HepG2 (cell line): ENCODE results near the gene CDC42EP1. TPM values are rescaled to one million over a fixed set of nuclear protein-coding genes. Genes with fewer than 3 reads are reported as not detected.
A peak's percentile ranks its signal among the peaks of the same experiment; 100 is the strongest.

ENCODE experiments used
- DNMT1 ChIP-seq: sonication (generic); formaldehyde crosslinking; IDR thresholded peaks from 2 replicates; pipeline ENCODE4 v1.5.1; 2020; ENCODE audit warnings: mild to moderate bottlenecking, missing genetic modification reagents
- JUND ChIP-seq: sonication (generic); formaldehyde crosslinking; IDR thresholded peaks from 2 replicates; pipeline ENCODE4 v1.8.0; 2022; ENCODE audit warnings: mild to moderate bottlenecking, missing genetic modification reagents
- NFYC ChIP-seq: IDR thresholded peaks from 2 replicates; pipeline ENCODE4 v1.6.1; 2016; ENCODE audit warnings: missing genetic modification reagents, missing compliant biosample characterization
- PCBP1 ChIP-seq: fragments of 200-400 bp; formaldehyde crosslinking; IDR thresholded peaks from 2 replicates; pipeline ENCODE4 v1.6.1; 2017; ENCODE audit warnings: mild to moderate bottlenecking, low read depth, low read length, borderline replicate concordance
- POLR2G ChIP-seq: fragments of 200-400 bp; formaldehyde crosslinking; IDR thresholded peaks from 2 replicates; pipeline ENCODE4 v1.6.1; 2018; ENCODE audit warnings: mild to moderate bottlenecking, low read depth, low read length, moderate library complexity
- PTBP1 ChIP-seq: fragments of 200-400 bp; formaldehyde crosslinking; IDR thresholded peaks from 2 replicates; pipeline ENCODE4 v1.6.1; 2018; ENCODE audit warnings: low read length, low read depth; ENCODE audit not compliant: poor library complexity, severe bottlenecking
- RBM22 ChIP-seq: fragments of 200-400 bp; formaldehyde crosslinking; optimal IDR thresholded peaks from 2 replicates; pipeline ENCODE3; 2017; ENCODE audit warnings: mild to moderate bottlenecking, low read length, moderate library complexity
- RFXAP ChIP-seq: sonication (generic); formaldehyde crosslinking; IDR thresholded peaks from 2 replicates; pipeline ENCODE4 v1.4.0; 2020; ENCODE audit warnings: missing genetic modification reagents, borderline replicate concordance
- SCMH1 ChIP-seq: sonication (generic); formaldehyde crosslinking; IDR thresholded peaks from 2 replicates; pipeline ENCODE4 v1.9.0; 2021; ENCODE audit warnings: missing genetic modification reagents, mild to moderate bottlenecking, borderline replicate concordance
- U2AF2 ChIP-seq: fragments of 200-400 bp; formaldehyde crosslinking; IDR thresholded peaks from 2 replicates; pipeline ENCODE4 v1.6.1; 2017; ENCODE audit warnings: low read depth, mild to moderate bottlenecking, low read length
- ZFP90 ChIP-seq: sonication (generic); formaldehyde crosslinking; IDR thresholded peaks from 2 replicates; pipeline ENCODE4 v1.8.0; 2022; ENCODE audit warnings: missing genetic modification reagents, mild to moderate bottlenecking, inconsistent platforms, borderline replicate concordance
- ZFYVE20 ChIP-seq: sonication (generic); formaldehyde crosslinking; IDR thresholded peaks from 2 replicates; pipeline ENCODE4 v1.8.0; 2023; ENCODE audit warnings: low read depth, mild to moderate bottlenecking, moderate library complexity, missing genetic modification reagents, borderline replicate concordance
- ZNF264 ChIP-seq: sonication (generic); formaldehyde crosslinking; IDR thresholded peaks from 2 replicates; pipeline ENCODE4 v1.4.0; 2020; ENCODE audit warnings: missing genetic modification reagents
- ZNF331 ChIP-seq: sonication (generic); formaldehyde crosslinking; IDR thresholded peaks from 2 replicates; pipeline ENCODE4 v1.4.0; 2020; ENCODE audit warnings: missing genetic modification reagents
- ZNF383 ChIP-seq: sonication (generic); formaldehyde crosslinking; IDR thresholded peaks from 2 replicates; pipeline ENCODE4 v1.4.0; 2020; ENCODE audit warnings: missing genetic modification reagents, mild to moderate bottlenecking, borderline replicate concordance
- ZNF430 ChIP-seq: sonication (generic); formaldehyde crosslinking; IDR thresholded peaks from 2 replicates; pipeline ENCODE4 v1.9.0; 2021; ENCODE audit warnings: mild to moderate bottlenecking, missing genetic modification reagents
- polyA plus RNA-seq, 8 experiments: library from polyadenylated mRNA; depleted of rRNA in 3 of 8; stranded (reverse) in 7 of 8; unstranded in 1 of 8; fragments of >200 nt; fragmentation: Illumina TruSeq in 4 of 8; extraction: Trizol in 4 of 8; gene quantifications; 2 replicates each; pipeline versions ENCODE4 v1.2.1 to v1.2.3, GENCODE V29; 2011 to 2016; ENCODE audit warnings: low read depth in 4 of 8, missing spikeins in 1 of 8, mixed read lengths in 1 of 8; ENCODE audit not compliant: insufficient read depth in 1 of 8
- total RNA-seq, 5 experiments: library from RNA; depleted of rRNA; stranded (reverse); fragments of >200 nt; fragmentation: Illumina TruSeq; extraction: Trizol; gene quantifications; 2 replicates each; pipeline ENCODE4 v1.2.3, GENCODE V29; 2016; ENCODE audit warnings: low read depth in 1 of 5
- TF ChIP-seq, protein P1 (sequence below): sonication (generic); formaldehyde crosslinking; IDR thresholded peaks from 2 replicates; pipeline ENCODE4 v1.4.0; 2020; ENCODE audit warnings: missing genetic modification reagents
- TF ChIP-seq, protein P2 (sequence below): IDR thresholded peaks from 2 replicates; pipeline ENCODE4 v1.6.1; 2016; ENCODE audit warnings: low read depth, missing genetic modification reagents, missing compliant biosample characterization
- TF ChIP-seq, protein P3 (sequence below): IDR thresholded peaks from 2 replicates; pipeline ENCODE4 v1.6.1; 2016; ENCODE audit warnings: control low read depth
- TF ChIP-seq, protein P4 (sequence below): sonication (generic); formaldehyde crosslinking; IDR thresholded peaks from 2 replicates; pipeline ENCODE4 v1.4.0; 2020; ENCODE audit warnings: missing genetic modification reagents, borderline replicate concordance

The CDC42EP1 gene
- total and polyA plus RNA-seq, 2 of the 13 experiments (the other 11 are each of a cell fraction or from before 2014, with no cell fraction given): 17.1 to 29.5 TPM

DNA sequence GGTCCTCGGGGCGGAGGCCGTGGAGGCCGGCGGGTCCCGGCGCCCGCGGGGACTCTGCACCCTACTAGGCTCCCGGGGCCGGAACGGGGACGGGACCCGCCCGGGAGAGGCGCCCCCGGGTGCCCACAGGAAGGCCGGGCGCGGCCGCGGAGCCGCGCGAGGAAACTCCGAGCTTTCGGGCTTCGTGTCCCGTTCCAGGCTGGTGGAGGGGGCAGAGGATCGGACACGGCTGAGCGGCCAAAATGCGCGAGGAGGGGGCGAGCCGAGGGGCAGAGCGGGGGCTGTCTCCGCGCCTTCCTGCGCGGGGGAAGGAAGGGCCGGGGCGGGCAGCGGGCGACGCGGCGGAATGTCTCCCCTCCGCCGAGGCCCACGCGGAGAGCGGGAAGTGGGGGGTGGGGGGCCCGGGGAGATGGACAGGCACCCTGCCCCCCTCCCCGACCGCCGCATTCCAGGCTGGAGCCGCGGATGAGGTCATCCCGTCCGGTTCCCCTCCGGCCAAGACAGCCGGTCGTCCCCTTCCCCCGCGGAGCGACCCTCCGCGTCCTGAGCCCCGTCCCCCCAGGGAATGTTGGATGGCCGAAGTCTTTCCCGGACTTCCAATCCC is 430 bp downstream of the CDC42EP1 start (continued):
- TF ChIP-seq, protein P1, sequence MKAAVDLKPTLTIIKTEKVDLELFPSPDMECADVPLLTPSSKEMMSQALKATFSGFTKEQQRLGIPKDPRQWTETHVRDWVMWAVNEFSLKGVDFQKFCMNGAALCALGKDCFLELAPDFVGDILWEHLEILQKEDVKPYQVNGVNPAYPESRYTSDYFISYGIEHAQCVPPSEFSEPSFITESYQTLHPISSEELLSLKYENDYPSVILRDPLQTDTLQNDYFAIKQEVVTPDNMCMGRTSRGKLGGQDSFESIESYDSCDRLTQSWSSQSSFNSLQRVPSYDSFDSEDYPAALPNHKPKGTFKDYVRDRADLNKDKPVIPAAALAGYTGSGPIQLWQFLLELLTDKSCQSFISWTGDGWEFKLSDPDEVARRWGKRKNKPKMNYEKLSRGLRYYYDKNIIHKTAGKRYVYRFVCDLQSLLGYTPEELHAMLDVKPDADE: no peak
- TF ChIP-seq PCBP1 (peak; percentile 12), RFXAP (CRISPR knock-in tag) (no peak), ZNF331 (CRISPR knock-in tag) (no peak), ZNF264 (CRISPR knock-in tag) (no peak), ZNF383 (CRISPR knock-in tag) (no peak), ZNF430 (CRISPR knock-in tag) (peak; percentile 9; the same call in 1 of the 2 replicates), NFYC (CRISPR knock-in tag) (no peak), JUND (0 out of 2 replicates have a peak, but pooled peaks have one; percentile 23), RBM22 (no peak), POLR2G (no peak), DNMT1 (CRISPR knock-in tag) (no peak), ZFP90 (no peak), SCMH1 (CRISPR knock-in tag) (no peak), U2AF2 (no peak), PTBP1 (no peak), ZFYVE20 (CRISPR knock-in tag) (no peak)
- TF ChIP-seq, protein P2, sequence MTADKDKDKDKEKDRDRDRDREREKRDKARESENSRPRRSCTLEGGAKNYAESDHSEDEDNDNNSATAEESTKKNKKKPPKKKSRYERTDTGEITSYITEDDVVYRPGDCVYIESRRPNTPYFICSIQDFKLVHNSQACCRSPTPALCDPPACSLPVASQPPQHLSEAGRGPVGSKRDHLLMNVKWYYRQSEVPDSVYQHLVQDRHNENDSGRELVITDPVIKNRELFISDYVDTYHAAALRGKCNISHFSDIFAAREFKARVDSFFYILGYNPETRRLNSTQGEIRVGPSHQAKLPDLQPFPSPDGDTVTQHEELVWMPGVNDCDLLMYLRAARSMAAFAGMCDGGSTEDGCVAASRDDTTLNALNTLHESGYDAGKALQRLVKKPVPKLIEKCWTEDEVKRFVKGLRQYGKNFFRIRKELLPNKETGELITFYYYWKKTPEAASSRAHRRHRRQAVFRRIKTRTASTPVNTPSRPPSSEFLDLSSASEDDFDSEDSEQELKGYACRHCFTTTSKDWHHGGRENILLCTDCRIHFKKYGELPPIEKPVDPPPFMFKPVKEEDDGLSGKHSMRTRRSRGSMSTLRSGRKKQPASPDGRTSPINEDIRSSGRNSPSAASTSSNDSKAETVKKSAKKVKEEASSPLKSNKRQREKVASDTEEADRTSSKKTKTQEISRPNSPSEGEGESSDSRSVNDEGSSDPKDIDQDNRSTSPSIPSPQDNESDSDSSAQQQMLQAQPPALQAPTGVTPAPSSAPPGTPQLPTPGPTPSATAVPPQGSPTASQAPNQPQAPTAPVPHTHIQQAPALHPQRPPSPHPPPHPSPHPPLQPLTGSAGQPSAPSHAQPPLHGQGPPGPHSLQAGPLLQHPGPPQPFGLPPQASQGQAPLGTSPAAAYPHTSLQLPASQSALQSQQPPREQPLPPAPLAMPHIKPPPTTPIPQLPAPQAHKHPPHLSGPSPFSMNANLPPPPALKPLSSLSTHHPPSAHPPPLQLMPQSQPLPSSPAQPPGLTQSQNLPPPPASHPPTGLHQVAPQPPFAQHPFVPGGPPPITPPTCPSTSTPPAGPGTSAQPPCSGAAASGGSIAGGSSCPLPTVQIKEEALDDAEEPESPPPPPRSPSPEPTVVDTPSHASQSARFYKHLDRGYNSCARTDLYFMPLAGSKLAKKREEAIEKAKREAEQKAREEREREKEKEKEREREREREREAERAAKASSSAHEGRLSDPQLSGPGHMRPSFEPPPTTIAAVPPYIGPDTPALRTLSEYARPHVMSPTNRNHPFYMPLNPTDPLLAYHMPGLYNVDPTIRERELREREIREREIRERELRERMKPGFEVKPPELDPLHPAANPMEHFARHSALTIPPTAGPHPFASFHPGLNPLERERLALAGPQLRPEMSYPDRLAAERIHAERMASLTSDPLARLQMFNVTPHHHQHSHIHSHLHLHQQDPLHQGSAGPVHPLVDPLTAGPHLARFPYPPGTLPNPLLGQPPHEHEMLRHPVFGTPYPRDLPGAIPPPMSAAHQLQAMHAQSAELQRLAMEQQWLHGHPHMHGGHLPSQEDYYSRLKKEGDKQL: no peak
- TF ChIP-seq, protein P3, sequence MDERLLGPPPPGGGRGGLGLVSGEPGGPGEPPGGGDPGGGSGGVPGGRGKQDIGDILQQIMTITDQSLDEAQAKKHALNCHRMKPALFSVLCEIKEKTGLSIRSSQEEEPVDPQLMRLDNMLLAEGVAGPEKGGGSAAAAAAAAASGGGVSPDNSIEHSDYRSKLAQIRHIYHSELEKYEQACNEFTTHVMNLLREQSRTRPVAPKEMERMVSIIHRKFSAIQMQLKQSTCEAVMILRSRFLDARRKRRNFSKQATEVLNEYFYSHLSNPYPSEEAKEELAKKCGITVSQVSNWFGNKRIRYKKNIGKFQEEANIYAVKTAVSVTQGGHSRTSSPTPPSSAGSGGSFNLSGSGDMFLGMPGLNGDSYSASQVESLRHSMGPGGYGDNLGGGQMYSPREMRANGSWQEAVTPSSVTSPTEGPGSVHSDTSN (CRISPR knock-in tag): no peak
- TF ChIP-seq, protein P4, sequence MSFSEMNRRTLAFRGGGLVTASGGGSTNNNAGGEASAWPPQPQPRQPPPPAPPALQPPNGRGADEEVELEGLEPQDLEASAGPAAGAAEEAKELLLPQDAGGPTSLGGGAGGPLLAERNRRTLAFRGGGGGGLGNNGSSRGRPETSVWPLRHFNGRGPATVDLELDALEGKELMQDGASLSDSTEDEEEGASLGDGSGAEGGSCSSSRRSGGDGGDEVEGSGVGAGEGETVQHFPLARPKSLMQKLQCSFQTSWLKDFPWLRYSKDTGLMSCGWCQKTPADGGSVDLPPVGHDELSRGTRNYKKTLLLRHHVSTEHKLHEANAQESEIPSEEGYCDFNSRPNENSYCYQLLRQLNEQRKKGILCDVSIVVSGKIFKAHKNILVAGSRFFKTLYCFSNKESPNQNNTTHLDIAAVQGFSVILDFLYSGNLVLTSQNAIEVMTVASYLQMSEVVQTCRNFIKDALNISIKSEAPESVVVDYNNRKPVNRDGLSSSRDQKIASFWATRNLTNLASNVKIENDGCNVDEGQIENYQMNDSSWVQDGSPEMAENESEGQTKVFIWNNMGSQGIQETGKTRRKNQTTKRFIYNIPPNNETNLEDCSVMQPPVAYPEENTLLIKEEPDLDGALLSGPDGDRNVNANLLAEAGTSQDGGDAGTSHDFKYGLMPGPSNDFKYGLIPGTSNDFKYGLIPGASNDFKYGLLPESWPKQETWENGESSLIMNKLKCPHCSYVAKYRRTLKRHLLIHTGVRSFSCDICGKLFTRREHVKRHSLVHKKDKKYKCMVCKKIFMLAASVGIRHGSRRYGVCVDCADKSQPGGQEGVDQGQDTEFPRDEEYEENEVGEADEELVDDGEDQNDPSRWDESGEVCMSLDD (CRISPR knock-in tag): no peak
